HCT116 (cell line): ENCODE results near the gene SIGLEC5.

Experiments
- CTCF ChIP-seq, 3 experiments: fragments of 200-600 bp in 1 of 3; sonication (generic) in 1 of 3; IDR thresholded peaks in 2 of 3; conservative IDR thresholded peaks in 1 of 3; 2 replicates each; pipeline ENCODE4 v1.5.1; 2012 to 2017; ENCODE audit warnings: low read depth in 2 of 3, low read length in 2 of 3, antibody characterized with exemption in 1 of 3, borderline replicate concordance in 1 of 3, control low read depth in 1 of 3, mild to moderate bottlenecking in 1 of 3, mixed read lengths in 1 of 3, mixed run types in 1 of 3, moderate library complexity in 1 of 3; ENCODE audit not compliant: insufficient read depth in 1 of 3
- ELF1 ChIP-seq: IDR thresholded peaks from 2 replicates; pipeline ENCODE4 v1.6.1; 2012; ENCODE audit warnings: low read depth, borderline replicate concordance
- EZH2 ChIP-seq: fragments of 200-600 bp; sonication (generic); IDR thresholded peaks from 2 replicates; pipeline ENCODE4 v1.6.1; 2017; ENCODE audit warnings: antibody characterized with exemption, mixed run types
- MAX ChIP-seq: IDR thresholded peaks from 2 replicates; pipeline ENCODE4 v1.6.1; 2012
- POLR2A ChIP-seq: IDR thresholded peaks from 2 replicates; pipeline ENCODE4 v1.7.0; 2011; ENCODE audit warnings: borderline replicate concordance; ENCODE audit not compliant: insufficient read depth, insufficient read length; ENCODE audit errors: extremely low read depth
- SIN3A ChIP-seq: IDR thresholded peaks from 2 replicates; pipeline ENCODE4 v1.6.1; 2012; ENCODE audit warnings: low read depth
- SP1 ChIP-seq: IDR thresholded peaks from 2 replicates; pipeline ENCODE4 v1.6.1; 2012; ENCODE audit warnings: low read depth
- ZBTB33 ChIP-seq: IDR thresholded peaks from 2 replicates; pipeline ENCODE4 v1.6.1; 2011; ENCODE audit warnings: mild to moderate bottlenecking, low read length, moderate library complexity; ENCODE audit not compliant: insufficient replicate concordance; ENCODE audit errors: extremely low read depth

GRCh38 chr19:51564791-51565190 lies 65.4 kb downstream of the SIGLEC5 start:
- no peak for TF ChIP-seq ELF1
- TF ChIP-seq CTCF (IDR thresholded peaks at IDR 0.05 in 2 of 3, conservative IDR thresholded peaks at IDR 0.05 in 1 of 3; ENCODE audit: borderline replicate concordance in 1 of 3, insufficient read depth in 1 of 3, low read depth in 2 of 3, low read length in 2 of 3), result peak in 1 of 3 experiments; percentile 25; a peak in 1 of 6 replicates
- no peak for TF ChIP-seq SIN3A
- TF ChIP-seq ZBTB33, result no peak
- no peak for TF ChIP-seq POLR2A
- no peak for TF ChIP-seq SP1
- no peak for TF ChIP-seq EZH2
- TF ChIP-seq MAX, result no peak
